GM21447 (cell line): ENCODE results near the gene MTMR1.

ENCODE experiments used
- ATAC-seq: cut with Tn5 transposase; IDR thresholded peaks from one replicate; pipeline ENCODE4 v1.9.1; 2021; ENCODE audit not compliant: unreplicated experiment

The MTMR1 gene

DNA sequence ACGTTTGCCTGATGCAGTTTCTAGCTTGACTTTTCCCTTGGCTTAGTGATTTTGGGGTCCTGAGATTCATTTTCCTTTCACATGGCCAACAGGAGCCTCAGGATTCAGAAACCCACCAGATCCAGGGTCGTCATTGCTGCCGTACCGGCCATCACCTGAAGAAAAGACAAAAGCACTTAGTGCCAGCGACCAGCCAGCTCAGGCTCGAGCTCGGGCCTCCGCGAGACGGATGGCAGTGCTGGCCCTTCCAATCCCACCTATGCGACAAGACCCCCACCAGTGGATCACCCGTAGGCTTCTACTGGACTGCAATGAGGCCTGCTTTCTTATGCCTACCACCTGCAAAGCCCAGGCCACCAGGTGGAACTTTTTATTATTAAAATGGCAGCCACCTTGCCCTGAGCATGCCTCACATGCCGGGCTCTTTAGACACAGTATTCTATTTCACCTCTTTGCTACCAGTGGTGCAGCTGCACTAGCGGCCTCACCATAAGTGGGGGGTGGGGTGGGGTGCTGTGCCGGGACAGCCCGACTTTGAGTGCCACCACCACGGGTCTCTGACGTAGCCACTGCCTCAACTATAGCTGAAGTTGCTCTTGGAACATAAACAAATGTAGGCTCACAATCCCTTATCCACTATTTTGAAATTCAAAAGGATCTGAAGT is 84.3 kb downstream of the MTMR1 start:
- no peak for ATAC-seq

GRCh38 chrX:150779385-150779784 is 86.2 kb downstream of the MTMR1 start:
- no peak for ATAC-seq

DNA sequence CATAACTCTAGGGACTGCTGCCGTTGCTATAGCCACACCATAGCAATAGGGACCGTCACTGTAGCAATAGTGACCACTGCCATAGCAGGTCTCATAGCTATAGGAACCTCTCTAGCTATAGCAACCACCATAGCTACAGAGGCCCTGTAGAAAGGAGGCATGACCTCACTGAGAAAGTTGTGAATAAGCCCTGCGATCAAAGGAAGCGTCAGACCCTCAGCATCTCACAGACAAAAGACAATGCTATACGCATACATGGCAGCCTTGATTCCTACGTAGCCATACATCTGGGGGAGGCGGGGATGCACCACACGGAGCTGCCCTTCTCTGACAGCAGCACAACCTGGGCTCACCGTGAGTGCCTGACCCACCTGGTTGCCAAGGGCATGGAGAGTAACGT is 88.5 kb downstream of the MTMR1 start:
- ATAC-seq, result no peak

DNA sequence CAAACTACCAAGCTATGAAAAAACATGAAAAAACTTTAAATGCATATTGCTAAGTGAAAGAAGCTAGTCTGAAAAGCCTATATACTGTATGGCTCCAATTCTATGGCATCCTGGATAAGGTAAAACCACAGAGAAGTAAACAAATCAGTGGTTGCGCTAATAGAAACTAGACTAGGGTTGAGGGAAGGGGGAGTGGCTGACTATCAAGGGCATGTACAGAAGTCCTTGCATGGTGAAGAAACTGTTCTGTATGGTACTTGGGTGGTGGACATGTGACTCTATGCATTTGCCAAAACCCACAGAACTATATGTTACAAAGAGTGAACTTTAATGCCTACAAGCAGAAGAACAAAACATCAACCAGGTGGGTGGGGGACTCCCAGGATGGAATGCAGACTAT is 96.8 kb downstream of the MTMR1 start:
- ATAC-seq, result no peak

GRCh38 chrX:150792949-150793527 is 99.8 kb downstream of the MTMR1 start:
- no peak for ATAC-seq

GRCh38 chrX:150805736-150806135 is 112.5 kb downstream of the MTMR1 start:
- no peak for ATAC-seq

- ATAC-seq, result no peak
These were observed 113.6 kb downstream of the MTMR1 start for GRCh38 chrX:150806827-150807226.

GRCh38 chrX:150813922-150814321 is 120.7 kb downstream of the MTMR1 start:
- no peak for ATAC-seq
